CD4-positive, alpha-beta memory T cell (primary cell): ENCODE measurements around the gene AP2A2. TPM values are rescaled to one million over a fixed set of nuclear protein-coding genes. Genes with fewer than 3 reads are reported as not detected.
A peak's percentile ranks its signal among the peaks of the same experiment; 100 is the strongest.

Experiments
- CTCF ChIA-PET: fragments of 350-600 bp; sonication (Branson Sonifier 250); formaldehyde crosslinking; loops from one replicate; lab custom pipeline; 2021; ENCODE audit warnings: inconsistent platforms; ENCODE audit not compliant: partially characterized antibody; lab: Charles Lee
- POLR2A ChIA-PET: fragments of 350-600 bp; sonication (Branson Sonifier 250); formaldehyde crosslinking; loops from one replicate; lab custom pipeline; 2021; ENCODE audit not compliant: partially characterized antibody; lab: Charles Lee
- DNase-seq, 5 donors: peaks; one replicate each; pipeline versions ENCODE4 v3.0.0 to v3.0.0-alpha.2; 2020 to 2022; ENCODE audit warnings: mixed read lengths in 1 of 5
- H3K27ac ChIP-seq: one replicate; pipeline ENCODE4 v1.7.0; 2013; ENCODE audit warnings: low read depth, low read length
- H3K27me3 ChIP-seq: 2 replicates; pipeline ENCODE4 v1.7.0; 2013; ENCODE audit warnings: mild to moderate bottlenecking, low read length, moderate library complexity; ENCODE audit not compliant: insufficient read depth
- H3K36me3 ChIP-seq: 2 replicates; pipeline ENCODE4 v1.7.0; 2013; ENCODE audit warnings: mild to moderate bottlenecking, low read length, moderate library complexity; ENCODE audit not compliant: insufficient read depth
- H3K4me1 ChIP-seq: 2 replicates; pipeline ENCODE4 v1.7.0; 2013; ENCODE audit warnings: mild to moderate bottlenecking, low read length, moderate library complexity; ENCODE audit not compliant: insufficient read depth
- H3K4me3 ChIP-seq, 2 donors: one replicate each; pipeline ENCODE4 v1.7.0; 2013; ENCODE audit warnings: low read length in 2 of 2, mild to moderate bottlenecking in 1 of 2
- H3K9me3 ChIP-seq, 2 donors: one replicate each; pipeline ENCODE4 v1.7.0; 2013; ENCODE audit warnings: low read length in 2 of 2, control low read depth in 1 of 2; ENCODE audit not compliant: control insufficient read depth in 1 of 2
- H3K27ac Mint-ChIP-seq, 7 donors: one replicate each; pipeline ENCODE4 v1.8.0; 2020 to 2021; ENCODE audit warnings: mixed read lengths in 7 of 7, mild to moderate bottlenecking in 6 of 7, inconsistent platforms in 3 of 7, moderate library complexity in 3 of 7
- H3K27me3 Mint-ChIP-seq, 2 donors: one replicate each; pipeline ENCODE4 v1.8.0; 2020 to 2021; ENCODE audit warnings: mixed read lengths in 2 of 2
- H3K36me3 Mint-ChIP-seq, 2 donors: one replicate each; pipeline ENCODE4 v1.8.0; 2020 to 2021; ENCODE audit warnings: mixed read lengths in 2 of 2, inconsistent platforms in 1 of 2, mild to moderate bottlenecking in 1 of 2
- H3K4me1 Mint-ChIP-seq, 4 donors: one replicate each; pipeline ENCODE4 v1.8.0; 2020 to 2021; ENCODE audit warnings: mixed read lengths in 4 of 4, mild to moderate bottlenecking in 1 of 4
- H3K4me3 Mint-ChIP-seq, 8 donors: one replicate each; pipeline ENCODE4 v1.8.0; 2020 to 2021; ENCODE audit warnings: mixed read lengths in 8 of 8, mild to moderate bottlenecking in 7 of 8, moderate library complexity in 6 of 8, inconsistent platforms in 3 of 8
- H3K9me3 Mint-ChIP-seq, 8 donors: one replicate each; pipeline ENCODE4 v1.8.0; 2020 to 2021; ENCODE audit warnings: mixed read lengths in 8 of 8, mild to moderate bottlenecking in 5 of 8, inconsistent platforms in 3 of 8, moderate library complexity in 1 of 8
- intact Hi-C: fragments of 100-400 bp; cut with micrococcal nuclease; formaldehyde crosslinking; loops from one replicate; pipeline ENCODE4 v1.15.1; 2023
- polyA plus RNA-seq, 2 donors: library from polyadenylated mRNA; unstranded; fragments of 300-500 nt; fragmentation: Illumina TruSeq; gene quantifications; one replicate each; pipeline ENCODE4 v1.2.3, GENCODE V29; 2021
- total RNA-seq, 2 experiments: library from RNA; stranded (reverse); gene quantifications; one replicate each; pipeline ENCODE4 v1.2.3, GENCODE V29; 2021

The AP2A2 gene
- total and polyA plus RNA-seq, 4 experiments from 2014 or later: 5.1 to 87.4 (median 47.9) TPM

DNA sequence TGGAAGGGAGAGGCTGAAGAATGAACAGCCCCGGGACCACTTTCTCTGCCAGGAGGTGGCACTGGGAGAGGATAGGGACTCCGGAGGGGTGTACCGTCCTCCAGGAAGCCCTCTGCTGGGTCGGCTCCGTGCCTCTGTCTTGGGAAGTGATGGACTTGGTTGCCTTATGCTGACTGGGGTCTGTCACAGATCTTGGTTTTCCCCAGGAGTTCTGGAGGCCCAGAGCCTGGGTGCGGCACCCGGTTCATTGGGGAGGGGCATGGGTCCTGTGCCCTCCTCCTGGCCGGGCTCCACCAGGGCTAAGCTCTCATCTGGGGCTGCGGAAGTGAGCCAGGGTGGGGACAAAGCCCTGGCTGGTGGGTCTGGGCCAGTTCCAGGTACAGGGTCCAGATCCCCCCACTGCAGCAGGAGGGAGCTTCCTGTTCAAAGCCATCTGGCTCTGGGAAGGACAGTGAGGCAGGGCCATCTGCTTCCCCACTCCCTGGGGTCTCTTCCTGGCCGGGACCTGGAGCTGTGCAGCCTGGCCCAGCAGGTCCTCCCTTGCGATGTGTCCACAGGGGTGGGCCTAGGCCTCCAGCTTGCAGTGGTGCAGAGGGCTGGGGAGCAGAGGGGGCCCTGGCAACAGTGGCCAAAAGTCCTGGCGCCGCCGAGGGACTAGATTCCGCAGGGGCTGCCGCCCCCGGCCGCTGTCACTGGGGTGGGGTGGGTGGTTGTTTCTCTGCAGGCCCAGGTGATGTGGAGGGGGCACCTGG is 1.1 kb upstream of the AP2A2 start:
- Mint-ChIP-seq H3K27me3 (no peaks in the 10 kb centered on the region), H3K4me1 (peaks cover 19 to 34% (median 28%) of the 10 kb centered on the region in 4 donors), H3K36me3 (peaks cover 0 to 8% of the 10 kb centered on the region in 2 donors), H3K9me3 (no peaks in the 10 kb centered on the region), H3K4me3 (peak overlapping the region in 3 of 8 donors; percentile 8 to 54 (median 23)), H3K27ac (peak overlapping the region in 1 of 7 donors; percentile 86)
- H3K9me3 ChIP-seq: no peaks in the 10 kb centered on the region
- H3K27ac ChIP-seq: no peak overlapping the region
- H3K36me3 ChIP-seq: no peaks in the 10 kb centered on the region
- POLR2A ChIA-PET: interaction anchor here (1.0 to 2.6 kb wide), 3 partner anchors 12 to 76 kb away, joined by 3 to 18 read pairs (median 5); partner anchors contain the start of gene CHID1
- no peak for DNase-seq
- H3K4me3 ChIP-seq: no peak overlapping the region
- CTCF ChIA-PET: interaction anchor here (0.6 to 2.2 kb wide), 3 partner anchors 9 to 15 kb away, joined by 3 to 7 read pairs (median 4); no protein-coding TSS in a partner anchor
- H3K4me1 ChIP-seq: peaks cover 33% of the 10 kb centered on the region
- intact Hi-C loops: loop anchor here (1.0 to 5.0 kb wide), 3 partner anchors 14 to 127 kb away; partner anchors contain the start of genes CHID1 and SLC25A22
- H3K27me3 ChIP-seq: no peaks in the 10 kb centered on the region

DNA sequence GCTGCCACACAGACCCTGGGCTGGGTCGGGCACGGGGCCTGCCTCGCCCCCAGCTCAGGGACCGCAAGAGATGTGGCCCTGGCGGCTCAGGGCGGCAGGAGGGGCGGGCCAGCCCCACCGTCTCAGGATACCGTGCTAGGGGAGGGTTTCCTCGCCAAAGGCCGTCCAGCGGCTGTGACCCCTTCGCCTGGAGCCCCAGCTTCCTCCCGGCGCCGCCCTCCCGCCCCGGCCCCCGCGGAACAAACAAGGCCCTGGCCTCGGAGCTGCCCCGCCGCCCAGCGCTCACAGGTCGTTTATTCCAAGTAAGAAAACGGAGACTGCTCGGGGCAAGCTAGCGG is 543 bp upstream of the AP2A2 start:
- no peaks in the 10 kb centered on the region for H3K9me3 Mint-ChIP-seq
- CTCF ChIA-PET: interaction anchor here (0.6 to 2.2 kb wide), 3 partner anchors 9 to 14 kb away, joined by 3 to 7 read pairs (median 4); no protein-coding TSS in a partner anchor
- H3K9me3 ChIP-seq: no peaks in the 10 kb centered on the region
- peaks cover 19 to 36% (median 29%) of the 10 kb centered on the region in 4 donors for H3K4me1 Mint-ChIP-seq
- H3K4me3 ChIP-seq: no peak overlapping the region
- no peak overlapping the region for H3K4me3 Mint-ChIP-seq
- H3K27me3 Mint-ChIP-seq: no peaks in the 10 kb centered on the region
- peak in 1 of 5 donors; percentile 39 for DNase-seq
- no peaks in the 10 kb centered on the region for H3K36me3 ChIP-seq
- POLR2A ChIA-PET: interaction anchor here (1.0 to 2.6 kb wide), 3 partner anchors 13 to 77 kb away, joined by 3 to 18 read pairs (median 5); partner anchors contain the start of gene CHID1
- no peak overlapping the region for H3K27ac ChIP-seq
- intact Hi-C loops: loop anchor here (1.0 to 5.0 kb wide), 3 partner anchors 15 to 128 kb away; partner anchors contain the start of genes CHID1 and SLC25A22
- H3K27me3 ChIP-seq: no peaks in the 10 kb centered on the region
- H3K36me3 Mint-ChIP-seq: peaks cover 0 to 8% of the 10 kb centered on the region in 2 donors
- peaks cover 38% of the 10 kb centered on the region for H3K4me1 ChIP-seq
- peak overlapping the region in 1 of 7 donors; percentile 86 for H3K27ac Mint-ChIP-seq

DNA sequence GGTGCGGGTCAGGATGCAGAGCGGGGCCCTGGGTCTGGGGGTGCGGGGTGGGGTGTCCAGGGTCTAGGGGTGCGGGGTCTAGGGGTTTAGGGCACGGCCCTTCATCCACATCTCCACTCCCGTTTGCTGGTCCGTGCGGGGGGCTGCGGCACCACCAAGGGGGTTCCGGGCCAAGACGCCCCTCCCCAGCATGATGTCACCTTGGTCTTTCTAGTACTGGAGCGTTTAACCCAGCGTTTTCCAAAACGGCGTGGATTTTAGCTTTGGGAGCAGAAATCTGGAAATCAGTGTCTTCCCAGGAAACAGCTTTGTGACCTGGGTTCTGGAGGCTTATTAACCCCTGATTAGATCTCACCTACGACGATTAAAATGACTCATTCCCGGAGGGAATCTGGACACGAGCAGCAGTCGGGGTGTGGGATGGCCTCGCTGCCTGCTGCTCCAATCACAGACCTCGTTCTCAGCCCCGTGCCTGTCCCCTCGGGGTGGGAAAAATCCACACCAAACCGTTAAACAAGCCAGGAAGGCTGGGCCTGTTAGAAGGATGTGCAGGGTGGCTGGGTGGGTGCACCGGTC is 759 bp downstream of the AP2A2 start:
- Histone ChIP-seq H3K27ac (peak overlapping the region; percentile 52), H3K36me3 (no peaks in the 10 kb centered on the region), H3K9me3 (no peaks in the 10 kb centered on the region), H3K27me3 (no peaks in the 10 kb centered on the region), H3K4me3 (peak overlapping the region; percentile 52 to 63), H3K4me1 (peaks cover 46% of the 10 kb centered on the region)
- Mint-ChIP-seq H3K9me3 (no peaks in the 10 kb centered on the region), H3K4me3 (peak overlapping the region; percentile 87 to 90 (median 88)), H3K4me1 (peaks cover 26 to 44% (median 37%) of the 10 kb centered on the region in 4 donors), H3K36me3 (peaks cover 5 to 14% of the 10 kb centered on the region in 2 donors), H3K27ac (peak overlapping the region; percentile 82 to 94 (median 92)), H3K27me3 (no peaks in the 10 kb centered on the region)
- CTCF ChIA-PET: no interaction called here
- intact Hi-C loops: loop anchor here (2.0 to 5.0 kb wide), 2 partner anchors 84 to 129 kb away; partner anchors contain the start of genes POLR2L, SLC25A22 and TSPAN4
- POLR2A ChIA-PET: no interaction called here
- DNase-seq: peak in 1 of 5 donors; percentile 50

DNA sequence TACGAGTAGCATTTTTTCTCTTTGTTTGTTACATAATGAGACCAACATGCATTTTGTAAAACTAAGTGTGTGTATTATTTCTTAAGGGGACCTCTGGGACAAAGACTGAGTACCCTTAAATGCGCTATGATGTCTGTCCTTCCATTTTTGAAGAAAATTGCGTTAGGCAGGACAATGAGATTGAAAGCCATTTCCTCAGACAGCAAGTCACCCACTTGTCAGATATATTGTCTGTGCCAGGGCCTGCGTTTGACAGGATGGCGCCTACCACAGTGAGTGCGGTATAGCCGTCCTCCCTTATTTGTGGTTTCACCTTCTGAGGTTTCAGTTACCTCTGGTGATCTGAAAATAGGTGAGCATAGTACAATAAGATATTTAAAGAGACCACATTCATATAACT is 2.2 kb downstream of the AP2A2 start:
- no peaks in the 10 kb centered on the region for H3K9me3 ChIP-seq
- H3K27me3 ChIP-seq: no peaks in the 10 kb centered on the region
- H3K4me3 Mint-ChIP-seq: peak overlapping the region; percentile 74 to 90 (median 88)
- peak overlapping the region; percentile 66 to 94 (median 92) for H3K27ac Mint-ChIP-seq
- DNase-seq: peak; percentile 56 to 69 (median 60)
- no peaks in the 10 kb centered on the region for H3K9me3 Mint-ChIP-seq
- no peaks in the 10 kb centered on the region for H3K36me3 ChIP-seq
- H3K4me1 Mint-ChIP-seq: peaks cover 30 to 52% (median 42%) of the 10 kb centered on the region in 4 donors
- H3K27ac ChIP-seq: peak overlapping the region; percentile 13
- peak overlapping the region in 1 of 2 donors; percentile 9 for H3K4me3 ChIP-seq
- no peaks in the 10 kb centered on the region for H3K27me3 Mint-ChIP-seq
- ChIA-PET CTCF (interaction anchor here (0.7 to 1.2 kb wide), 2 partner anchors 55 to 124 kb away, joined by 3 to 4 read pairs; no protein-coding TSS in a partner anchor), POLR2A (interaction anchor here (0.6 to 1.2 kb wide), 3 partner anchors 17 to 124 kb away, joined by 3 to 4 read pairs (median 3); partner anchors contain the start of gene CHID1)
- H3K36me3 Mint-ChIP-seq: peaks cover 5 to 14% of the 10 kb centered on the region in 2 donors
- peaks cover 59% of the 10 kb centered on the region for H3K4me1 ChIP-seq
- intact Hi-C loops: loop anchor here (2.0 to 5.0 kb wide), 2 partner anchors 85 to 131 kb away; partner anchors contain the start of genes POLR2L, SLC25A22 and TSPAN4

DNA sequence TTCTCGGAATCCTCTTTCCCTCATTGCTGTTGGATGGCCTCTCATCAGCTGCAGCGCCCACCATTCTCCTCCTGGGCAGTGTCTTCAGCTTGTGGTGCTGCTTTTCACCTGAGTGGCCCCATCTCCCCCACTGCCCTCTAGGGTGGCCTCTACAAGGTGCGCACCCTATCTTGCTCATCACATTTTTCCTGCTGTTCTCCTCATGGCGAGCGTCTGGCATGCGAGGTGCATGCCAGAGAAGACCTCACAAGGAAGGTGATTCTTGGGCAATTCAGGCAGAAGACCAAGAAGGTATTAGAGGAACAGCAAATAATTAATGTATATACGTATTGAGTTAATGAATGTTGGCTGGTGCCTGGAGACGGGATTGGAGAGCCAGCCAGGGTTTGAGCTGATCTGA is 3.1 kb downstream of the AP2A2 start:
- H3K4me3 ChIP-seq: no peak overlapping the region
- peak overlapping the region; percentile 41 to 90 (median 55) for H3K4me3 Mint-ChIP-seq
- H3K9me3 ChIP-seq: no peaks in the 10 kb centered on the region
- ChIA-PET CTCF (interaction anchor here (1.2 kb wide), 1 partner anchor 123 kb away, joined by 3 read pairs; no protein-coding TSS in a partner anchor), POLR2A (interaction anchor here (0.6 to 2.4 kb wide), 3 partner anchors 81 to 109 kb away, joined by 3 to 6 read pairs (median 4); partner anchors contain the start of gene TSPAN4)
- no peaks in the 10 kb centered on the region for H3K36me3 ChIP-seq
- intact Hi-C loops: loop anchor here (5.0 kb wide), 1 partner anchor 131 kb away; the partner anchor contains the start of gene SLC25A22
- no peaks in the 10 kb centered on the region for H3K9me3 Mint-ChIP-seq
- peaks cover 5 to 17% of the 10 kb centered on the region in 2 donors for H3K36me3 Mint-ChIP-seq
- peaks cover 37 to 61% (median 51%) of the 10 kb centered on the region in 4 donors for H3K4me1 Mint-ChIP-seq
- no peak for DNase-seq
- H3K27me3 ChIP-seq: no peaks in the 10 kb centered on the region
- H3K27ac Mint-ChIP-seq: peak overlapping the region in 6 of 7 donors; percentile 37 to 94 (median 65)
- peaks cover 66% of the 10 kb centered on the region for H3K4me1 ChIP-seq
- no peaks in the 10 kb centered on the region for H3K27me3 Mint-ChIP-seq
- H3K27ac ChIP-seq: no peak overlapping the region

DNA sequence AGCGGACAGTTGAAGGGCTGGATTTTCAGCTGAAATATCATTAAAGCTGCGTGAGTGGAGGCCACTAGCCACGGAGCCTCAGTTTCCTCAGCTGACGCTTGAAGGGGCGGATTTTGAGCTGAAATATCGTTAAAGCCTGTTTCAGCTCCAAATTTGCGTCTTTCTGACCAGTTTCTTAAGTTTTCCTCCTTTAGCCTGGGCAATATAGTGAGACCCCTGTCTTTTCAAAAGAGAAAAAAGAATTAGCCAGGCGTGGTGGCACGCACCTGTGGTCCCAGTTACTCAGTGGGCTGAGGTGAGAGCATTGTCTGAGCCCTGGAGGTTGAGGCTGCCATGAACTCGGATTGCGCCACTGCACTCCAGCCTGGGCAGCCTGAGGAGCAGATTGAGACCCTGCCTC is 3.7 kb downstream of the AP2A2 start:
- ChIA-PET POLR2A (interaction anchor here (2.4 kb wide), 1 partner anchor 110 kb away, joined by 6 read pairs; no protein-coding TSS in a partner anchor), CTCF (no interaction called here)
- H3K36me3 ChIP-seq: no peaks in the 10 kb centered on the region
- H3K9me3 Mint-ChIP-seq: no peaks in the 10 kb centered on the region
- H3K4me1 Mint-ChIP-seq: peaks cover 38 to 63% (median 53%) of the 10 kb centered on the region in 4 donors
- peaks cover 5 to 17% of the 10 kb centered on the region in 2 donors for H3K36me3 Mint-ChIP-seq
- no peaks in the 10 kb centered on the region for H3K27me3 Mint-ChIP-seq
- no peak overlapping the region for H3K4me3 ChIP-seq
- no peak overlapping the region for H3K4me3 Mint-ChIP-seq
- no peak for DNase-seq
- H3K27ac ChIP-seq: no peak overlapping the region
- no peaks in the 10 kb centered on the region for H3K27me3 ChIP-seq
- intact Hi-C loops: loop anchor here (5.0 kb wide), 1 partner anchor 132 kb away; the partner anchor contains the start of gene SLC25A22
- H3K4me1 ChIP-seq: peaks cover 67% of the 10 kb centered on the region
- no peak overlapping the region for H3K27ac Mint-ChIP-seq
- H3K9me3 ChIP-seq: no peaks in the 10 kb centered on the region
